ENCODE measurements around the gene PMVK.

Gene PMVK

DNA sequence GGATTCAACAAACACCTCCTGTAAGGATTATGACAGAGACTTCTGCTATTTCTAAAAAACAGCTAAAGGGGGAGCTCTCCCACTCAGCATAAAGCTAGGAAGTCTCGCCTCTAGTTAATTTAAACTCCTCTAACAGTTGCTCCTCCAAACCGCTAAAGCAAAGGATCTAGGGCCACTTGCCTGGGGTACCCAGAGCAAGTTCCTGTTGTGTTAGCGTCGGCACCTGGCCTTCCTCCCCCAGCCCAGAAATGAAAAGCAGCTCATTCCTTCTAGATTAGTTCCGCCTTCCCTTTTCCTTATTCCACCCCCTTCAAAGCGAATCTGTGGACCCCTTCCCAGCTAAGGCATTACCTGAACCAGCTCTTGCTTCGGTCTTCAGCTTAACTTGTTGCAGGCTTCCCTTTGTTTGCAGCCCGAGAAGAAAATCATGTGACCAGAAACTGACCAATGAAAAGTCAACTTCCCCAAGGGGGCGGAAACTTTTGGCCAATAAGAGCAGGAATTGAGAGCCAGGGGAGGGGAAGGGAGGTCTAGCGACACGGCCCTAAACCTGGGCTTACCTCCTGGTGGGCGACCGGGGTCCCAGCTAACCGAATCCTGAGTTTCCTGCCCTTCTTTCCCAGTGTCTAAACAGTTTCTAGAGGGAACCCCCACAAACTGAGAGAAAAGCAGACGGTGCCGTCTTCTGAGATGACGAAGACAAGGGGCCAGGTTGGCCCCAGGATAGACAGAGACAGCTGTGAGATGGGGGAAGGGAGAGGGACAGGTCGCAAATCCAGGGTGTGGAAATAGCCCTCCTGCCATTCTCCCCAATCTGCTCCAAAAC, 19.4 kb upstream of the PMVK start, which contains the start of gene PBXIP1:
TSS of gene PBXIP1 (minus strand) at position 382 of the 826 bp plus-strand sequence. CDS start 2,378 bp downstream, outside the sequence.
- peak within 1 kb of the TSS; percentile 74 for H3K27ac ChIP-seq
- H3K9ac ChIP-seq (ENCODE audit: insufficient read length): peak within 1 kb of the TSS; percentile 74
- H3K9me3 ChIP-seq (ENCODE audit: low read depth, low read length): no peaks in the 10 kb centered on the region
- TF ChIP-seq FOXP2 (optimal IDR thresholded peaks at IDR 0.05; ENCODE audit: control extremely low read depth, extremely low read length, insufficient read depth) (no peak), POLR2AphosphoS5 (IDR thresholded peaks at IDR 0.05; ENCODE audit: borderline replicate concordance, low read depth, low read length) (peak; percentile 44)
- H3K36me3 ChIP-seq (ENCODE audit: insufficient read depth, low read length): peaks cover 14% of the 10 kb centered on the region; the same call in 1 of the 2 replicates
- peak within 1 kb of the TSS; percentile 87 for H3K4me3 ChIP-seq
- DNase-seq (ENCODE audit: low read depth, low spot score): peak; percentile 85

GRCh38 chr1:154955039-154955717, 18.7 kb upstream of the PMVK start:
- H3K27ac ChIP-seq: peak overlapping the region; percentile 74
- peak overlapping the region; percentile 87 for H3K4me3 ChIP-seq
- peaks cover 14% of the 10 kb centered on the region; the same call in 1 of the 2 replicates for H3K36me3 ChIP-seq (ENCODE audit: insufficient read depth, low read length)
- TF ChIP-seq FOXP2 (optimal IDR thresholded peaks at IDR 0.05; ENCODE audit: control extremely low read depth, extremely low read length, insufficient read depth) (no peak), POLR2AphosphoS5 (IDR thresholded peaks at IDR 0.05; ENCODE audit: borderline replicate concordance, low read depth, low read length) (no peak), EZH2 (IDR thresholded peaks at IDR 0.05) (no peak)
- H3K9ac ChIP-seq (ENCODE audit: insufficient read length): peak overlapping the region; percentile 74
- H3K9me3 ChIP-seq (ENCODE audit: low read depth, low read length): no peaks in the 10 kb centered on the region
- no peak for DNase-seq (ENCODE audit: low read depth, low spot score)

- Histone ChIP-seq H3K36me3 (ENCODE audit: insufficient read depth, low read length) (peaks cover 13% of the 10 kb centered on the region; the same call in 1 of the 2 replicates), H3K27ac (no peak overlapping the region), H3K9me3 (ENCODE audit: low read depth, low read length) (no peaks in the 10 kb centered on the region), H3K9ac (ENCODE audit: insufficient read length) (no peak overlapping the region), H3K4me3 (no peak overlapping the region)
- TF ChIP-seq POLR2AphosphoS5 (IDR thresholded peaks at IDR 0.05; ENCODE audit: borderline replicate concordance, low read depth, low read length) (no peak), FOXP2 (optimal IDR thresholded peaks at IDR 0.05; ENCODE audit: control extremely low read depth, extremely low read length, insufficient read depth) (no peak), EZH2 (IDR thresholded peaks at IDR 0.05) (no peak)
- DNase-seq (ENCODE audit: low read depth, low spot score): no peak
Observed at GRCh38 chr1:154954541-154954940, 18.0 kb upstream of the PMVK start.

DNA sequence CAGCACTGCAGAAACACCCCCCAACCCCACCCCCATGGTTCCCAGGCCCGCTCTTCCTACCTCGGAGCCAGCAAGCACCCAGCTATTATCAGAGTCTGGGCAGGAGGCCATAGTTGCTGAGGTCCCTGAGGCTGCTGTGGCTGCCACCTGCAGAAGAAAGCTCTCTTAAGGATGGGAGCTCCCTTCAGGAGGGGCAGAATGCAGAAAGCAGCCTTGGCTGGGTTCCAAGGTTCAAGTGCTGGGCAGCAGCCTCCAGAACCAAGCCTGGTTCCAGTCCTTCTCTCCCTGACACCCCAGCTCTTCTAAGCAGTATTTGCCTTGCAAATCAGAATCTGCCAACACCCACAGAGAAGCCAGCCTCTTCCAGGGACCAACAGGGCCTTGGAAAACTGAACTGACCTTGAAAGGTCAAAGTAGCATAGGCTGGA, 17.1 kb upstream of the PMVK start:
- no peak overlapping the region for H3K4me3 ChIP-seq
- H3K36me3 ChIP-seq (ENCODE audit: insufficient read depth, low read length): peaks cover 3% of the 10 kb centered on the region; the same call in 1 of the 2 replicates
- H3K9me3 ChIP-seq (ENCODE audit: low read depth, low read length): no peaks in the 10 kb centered on the region
- H3K9ac ChIP-seq (ENCODE audit: insufficient read length): no peak overlapping the region
- no peak for TF ChIP-seq POLR2AphosphoS5 (IDR thresholded peaks at IDR 0.05; ENCODE audit: borderline replicate concordance, low read depth, low read length)
- TF ChIP-seq FOXP2 (optimal IDR thresholded peaks at IDR 0.05; ENCODE audit: control extremely low read depth, extremely low read length, insufficient read depth): no peak
- no peak for TF ChIP-seq EZH2 (IDR thresholded peaks at IDR 0.05)
- H3K27ac ChIP-seq: no peak overlapping the region
- no peak for DNase-seq (ENCODE audit: low read depth, low spot score)

DNA sequence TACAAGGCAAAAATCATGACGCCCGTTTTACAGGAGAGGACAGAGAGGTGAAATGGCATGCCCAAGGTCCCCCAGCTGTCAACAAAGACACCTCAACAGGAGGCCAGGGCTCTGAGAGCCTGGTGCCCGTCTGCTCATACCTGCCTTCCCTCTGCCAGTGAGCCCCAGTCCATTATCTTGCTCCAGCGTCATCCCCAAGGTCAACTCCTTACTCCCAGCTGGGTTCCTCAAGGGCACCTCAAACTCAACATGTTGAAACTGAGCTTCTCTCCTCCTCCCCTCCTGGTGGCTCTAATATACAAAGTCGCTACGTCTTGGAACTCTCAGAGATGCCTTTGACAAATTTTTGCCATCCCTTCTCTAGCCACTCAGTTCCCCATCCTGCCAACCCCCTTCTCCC, 16.1 kb upstream of the PMVK start:
- Histone ChIP-seq H3K9ac (ENCODE audit: insufficient read length) (no peak overlapping the region), H3K4me3 (no peak overlapping the region), H3K27ac (no peak overlapping the region), H3K9me3 (ENCODE audit: low read depth, low read length) (no peaks in the 10 kb centered on the region), H3K36me3 (ENCODE audit: insufficient read depth, low read length) (no peaks in the 10 kb centered on the region)
- TF ChIP-seq EZH2 (IDR thresholded peaks at IDR 0.05) (no peak), POLR2AphosphoS5 (IDR thresholded peaks at IDR 0.05; ENCODE audit: borderline replicate concordance, low read depth, low read length) (no peak), FOXP2 (optimal IDR thresholded peaks at IDR 0.05; ENCODE audit: control extremely low read depth, extremely low read length, insufficient read depth) (no peak)
- DNase-seq (ENCODE audit: low read depth, low spot score): no peak

GRCh38 chr1:154951901-154952657, 15.6 kb upstream of the PMVK start:
- no peak for TF ChIP-seq EZH2 (IDR thresholded peaks at IDR 0.05)
- TF ChIP-seq POLR2AphosphoS5 (IDR thresholded peaks at IDR 0.05; ENCODE audit: borderline replicate concordance, low read depth, low read length): no peak
- no peak for TF ChIP-seq FOXP2 (optimal IDR thresholded peaks at IDR 0.05; ENCODE audit: control extremely low read depth, extremely low read length, insufficient read depth)
- Histone ChIP-seq H3K27ac (no peak overlapping the region), H3K9me3 (ENCODE audit: low read depth, low read length) (no peaks in the 10 kb centered on the region), H3K36me3 (ENCODE audit: insufficient read depth, low read length) (no peaks in the 10 kb centered on the region), H3K9ac (ENCODE audit: insufficient read length) (no peak overlapping the region), H3K4me3 (no peak overlapping the region)
- no peak for DNase-seq (ENCODE audit: low read depth, low spot score)

- no peak overlapping the region for H3K9ac ChIP-seq (ENCODE audit: insufficient read length)
- TF ChIP-seq FOXP2 (optimal IDR thresholded peaks at IDR 0.05; ENCODE audit: control extremely low read depth, extremely low read length, insufficient read depth) (no peak), POLR2AphosphoS5 (IDR thresholded peaks at IDR 0.05; ENCODE audit: borderline replicate concordance, low read depth, low read length) (no peak), EZH2 (IDR thresholded peaks at IDR 0.05) (no peak)
- H3K27ac ChIP-seq: no peak overlapping the region
- DNase-seq (ENCODE audit: low read depth, low spot score): no peak
- H3K36me3 ChIP-seq (ENCODE audit: insufficient read depth, low read length): no peaks in the 10 kb centered on the region
- no peaks in the 10 kb centered on the region for H3K9me3 ChIP-seq (ENCODE audit: low read depth, low read length)
- no peak overlapping the region for H3K4me3 ChIP-seq
Observed at GRCh38 chr1:154948079-154948478, 11.6 kb upstream of the PMVK start.
